Glutamatergic neuron (in vitro differentiated cells): Measurements from ENCODE around the gene TMEM120B. TPM values are rescaled to one million over a fixed set of nuclear protein-coding genes. Genes with fewer than 3 reads are reported as not detected.

ENCODE experiments used
- DNase-seq: peaks from one replicate; pipeline ENCODE4 v3.0.0; 2022
- H3K27ac Mint-ChIP-seq: one replicate; pipeline ENCODE4 v1.8.0; 2020; ENCODE audit warnings: mild to moderate bottlenecking, mixed read lengths, inconsistent platforms; ENCODE audit not compliant: unreplicated experiment
- H3K27me3 Mint-ChIP-seq: one replicate; pipeline ENCODE4 v1.8.0; 2020; ENCODE audit warnings: mild to moderate bottlenecking, moderate library complexity, mixed read lengths, inconsistent platforms; ENCODE audit not compliant: unreplicated experiment
- H3K36me3 Mint-ChIP-seq: one replicate; pipeline ENCODE4 v1.8.0; 2020; ENCODE audit warnings: mild to moderate bottlenecking, mixed read lengths, inconsistent platforms; ENCODE audit not compliant: unreplicated experiment
- H3K4me1 Mint-ChIP-seq: one replicate; pipeline ENCODE4 v1.8.0; 2020; ENCODE audit warnings: mild to moderate bottlenecking, low read depth, mixed read lengths, inconsistent platforms; ENCODE audit not compliant: unreplicated experiment
- H3K4me3 Mint-ChIP-seq: one replicate; pipeline ENCODE4 v1.8.0; 2020; ENCODE audit warnings: mild to moderate bottlenecking, mixed read lengths, inconsistent platforms; ENCODE audit not compliant: unreplicated experiment
- H3K9me3 Mint-ChIP-seq: one replicate; pipeline ENCODE4 v1.8.0; 2020; ENCODE audit warnings: mild to moderate bottlenecking, moderate library complexity, mixed read lengths, inconsistent platforms; ENCODE audit not compliant: unreplicated experiment
- total RNA-seq: library from RNA; stranded (reverse); fragmentation: NEBNext Ultra II Directional; extraction: Animal tissue kit (Norgen Biotek cat#: 25700); gene quantifications from one replicate; pipeline ENCODE4 v1.2.1, GENCODE V29; 2021; ENCODE audit not compliant: unreplicated experiment
- TF ChIP-seq, protein P1 (sequence below): fragments of 200-600 bp; sonication (generic); IDR thresholded peaks from one replicate; pipeline ENCODE4 v1.5.0; 2021; ENCODE audit not compliant: partially characterized antibody, unreplicated experiment

Gene TMEM120B
- total RNA-seq, 1 donor from 2014 or later = 205 TPM

DNA sequence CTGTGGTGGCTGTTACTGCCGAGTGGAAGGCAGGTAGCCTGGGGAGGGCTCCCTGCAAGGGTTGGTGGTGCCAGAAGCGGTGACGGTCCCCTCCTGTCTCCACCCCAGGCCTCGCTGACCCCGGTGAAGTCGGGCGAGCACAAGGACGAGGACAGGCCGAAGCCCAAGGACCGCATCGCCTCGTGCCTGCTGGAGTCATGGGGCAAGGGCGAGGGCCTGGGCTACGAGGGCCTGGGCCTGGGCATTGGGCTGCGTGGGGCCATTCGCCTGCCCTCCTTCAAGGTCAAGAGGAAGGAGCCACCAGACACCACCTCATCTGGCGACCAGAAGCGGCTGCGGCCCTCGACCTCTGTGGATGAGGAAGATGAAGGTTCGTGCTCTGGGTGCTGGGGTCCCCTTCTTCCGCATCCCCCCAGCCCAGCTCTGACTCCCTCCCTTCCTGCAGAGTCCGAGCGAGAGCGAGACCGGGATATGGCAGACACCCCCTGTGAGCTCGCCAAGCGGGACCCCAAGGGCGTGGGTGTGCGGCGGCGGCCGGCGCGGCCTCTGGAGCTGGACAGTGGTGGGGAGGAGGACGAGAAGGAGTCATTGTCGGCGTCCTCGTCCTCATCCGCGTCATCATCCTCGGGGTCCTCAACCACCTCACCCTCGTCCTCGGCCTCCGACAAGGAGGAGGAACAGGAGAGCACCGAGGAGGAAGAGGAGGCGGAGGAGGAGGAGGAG lies 104.5 kb downstream of the TMEM120B start:
- H3K27me3 Mint-ChIP-seq = peaks cover 9% of the 10 kb centered on the region
- peaks cover 1% of the 10 kb centered on the region for H3K4me1 Mint-ChIP-seq
- H3K4me3 Mint-ChIP-seq = no peak overlapping the region
- TF ChIP-seq, protein P1, sequence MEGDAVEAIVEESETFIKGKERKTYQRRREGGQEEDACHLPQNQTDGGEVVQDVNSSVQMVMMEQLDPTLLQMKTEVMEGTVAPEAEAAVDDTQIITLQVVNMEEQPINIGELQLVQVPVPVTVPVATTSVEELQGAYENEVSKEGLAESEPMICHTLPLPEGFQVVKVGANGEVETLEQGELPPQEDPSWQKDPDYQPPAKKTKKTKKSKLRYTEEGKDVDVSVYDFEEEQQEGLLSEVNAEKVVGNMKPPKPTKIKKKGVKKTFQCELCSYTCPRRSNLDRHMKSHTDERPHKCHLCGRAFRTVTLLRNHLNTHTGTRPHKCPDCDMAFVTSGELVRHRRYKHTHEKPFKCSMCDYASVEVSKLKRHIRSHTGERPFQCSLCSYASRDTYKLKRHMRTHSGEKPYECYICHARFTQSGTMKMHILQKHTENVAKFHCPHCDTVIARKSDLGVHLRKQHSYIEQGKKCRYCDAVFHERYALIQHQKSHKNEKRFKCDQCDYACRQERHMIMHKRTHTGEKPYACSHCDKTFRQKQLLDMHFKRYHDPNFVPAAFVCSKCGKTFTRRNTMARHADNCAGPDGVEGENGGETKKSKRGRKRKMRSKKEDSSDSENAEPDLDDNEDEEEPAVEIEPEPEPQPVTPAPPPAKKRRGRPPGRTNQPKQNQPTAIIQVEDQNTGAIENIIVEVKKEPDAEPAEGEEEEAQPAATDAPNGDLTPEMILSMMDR = no peak
- H3K9me3 Mint-ChIP-seq = peaks cover 8% of the 10 kb centered on the region
- DNase-seq = no peak
- H3K27ac Mint-ChIP-seq = no peak overlapping the region
- H3K36me3 Mint-ChIP-seq = no peaks in the 10 kb centered on the region

DNA sequence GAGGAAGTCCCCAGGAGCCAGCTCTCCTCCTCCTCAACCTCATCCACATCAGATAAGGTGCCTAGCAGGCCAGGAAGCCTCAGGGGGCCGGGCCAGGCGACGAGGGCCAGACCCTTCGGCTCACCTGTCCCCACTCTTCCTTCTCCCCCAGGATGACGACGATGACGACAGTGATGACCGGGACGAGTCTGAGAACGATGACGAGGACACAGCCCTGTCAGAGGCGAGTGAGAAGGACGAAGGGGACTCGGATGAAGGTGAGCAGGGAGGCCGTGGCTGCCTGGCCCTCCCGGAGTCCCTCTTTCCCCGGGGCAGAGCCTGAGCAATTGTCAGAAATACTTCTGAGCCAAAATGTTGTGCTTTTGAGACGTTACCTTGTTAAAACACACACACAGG lies 105.1 kb downstream of the TMEM120B start:
- Mint-ChIP-seq H3K36me3 (no peaks in the 10 kb centered on the region), H3K4me1 (peaks cover 1% of the 10 kb centered on the region), H3K27me3 (peaks cover 8% of the 10 kb centered on the region), H3K27ac (no peak overlapping the region), H3K4me3 (no peak overlapping the region), H3K9me3 (peaks cover 8% of the 10 kb centered on the region)
- TF ChIP-seq, protein P1 = no peak
- DNase-seq = no peak

- Mint-ChIP-seq H3K4me3 (no peak overlapping the region), H3K27me3 (peaks cover 2% of the 10 kb centered on the region), H3K9me3 (peaks cover 5% of the 10 kb centered on the region), H3K4me1 (no peaks in the 10 kb centered on the region), H3K27ac (no peak overlapping the region), H3K36me3 (no peaks in the 10 kb centered on the region)
- DNase-seq = no peak
- TF ChIP-seq, protein P1 = no peak
Measured at GRCh38 chr12:121819212-121819949, 106.8 kb downstream of the TMEM120B start.

GRCh38 chr12:121820056-121820455 lies 107.5 kb downstream of the TMEM120B start:
- Mint-ChIP-seq H3K4me1 (no peaks in the 10 kb centered on the region), H3K9me3 (peaks cover 5% of the 10 kb centered on the region), H3K27ac (no peak overlapping the region), H3K27me3 (peaks cover 4% of the 10 kb centered on the region), H3K36me3 (no peaks in the 10 kb centered on the region), H3K4me3 (no peak overlapping the region)
- TF ChIP-seq, protein P1 = no peak
- no peak for DNase-seq
